NCI-H510A treated with DMSO at 0.1 percent for 48 hours (cell line): ENCODE results near the gene SEMA6B.

Experiments
- DNase-seq: peaks from one replicate; lab custom pipeline; 2025; lab: John Stamatoyannopoulos, UW

SEMA6B gene

GRCh38 chr19:4507804-4508203, 51.7 kb downstream of the SEMA6B start:
- DNase-seq, result no peak

DNA sequence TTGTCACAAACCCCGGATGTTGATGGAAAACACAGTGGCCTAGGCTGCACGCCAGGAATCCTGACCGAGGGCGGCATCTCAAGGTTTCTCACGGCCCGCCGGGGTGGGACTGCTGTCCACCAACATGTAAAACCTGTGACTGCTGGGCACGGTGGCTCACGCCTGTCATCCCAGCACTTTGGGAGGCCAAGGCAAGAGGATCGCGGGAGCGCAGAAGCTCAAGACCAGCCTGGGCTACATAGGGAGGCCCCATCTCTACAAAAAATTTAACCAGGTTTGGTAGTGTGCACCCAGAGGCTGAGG, 52.4 kb downstream of the SEMA6B start:
- DNase-seq, result no peak

DNA sequence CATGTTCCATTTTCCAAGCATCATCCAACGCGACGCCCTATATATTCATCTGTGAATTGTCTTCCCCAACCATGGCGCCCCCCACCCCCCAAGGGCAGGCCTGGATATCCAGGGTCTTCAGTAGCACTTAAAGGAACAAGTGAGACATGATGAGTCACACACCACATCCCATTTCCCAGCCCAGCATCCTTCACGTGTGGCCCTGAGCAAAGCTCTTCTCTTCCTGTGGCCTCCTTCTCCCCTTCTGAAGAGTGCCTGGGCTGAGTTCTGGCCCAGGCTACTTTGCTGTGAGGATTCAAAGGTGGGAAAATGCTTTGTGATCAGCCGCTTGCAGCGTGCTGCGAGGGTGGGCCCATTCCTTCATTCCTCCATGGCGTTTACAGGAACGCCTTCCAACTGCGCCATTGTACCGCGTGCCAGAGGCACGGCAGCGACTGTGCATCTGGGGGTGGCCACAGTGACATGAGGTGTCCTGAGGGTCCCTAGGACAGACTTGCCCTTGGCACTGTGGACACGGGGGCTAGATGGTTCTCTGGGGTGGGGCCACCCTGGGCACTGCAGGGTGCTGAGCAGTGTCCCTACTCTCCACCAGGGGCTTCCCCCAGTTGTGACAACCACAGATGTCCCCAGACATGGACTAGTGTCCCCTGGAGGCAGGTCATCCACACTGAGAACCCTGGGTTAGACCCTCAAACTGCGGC, 52.9 kb downstream of the SEMA6B start:
- DNase-seq, result no peak

GRCh38 chr19:4505570-4506448, 53.7 kb downstream of the SEMA6B start:
- DNase-seq, result no peak

DNA sequence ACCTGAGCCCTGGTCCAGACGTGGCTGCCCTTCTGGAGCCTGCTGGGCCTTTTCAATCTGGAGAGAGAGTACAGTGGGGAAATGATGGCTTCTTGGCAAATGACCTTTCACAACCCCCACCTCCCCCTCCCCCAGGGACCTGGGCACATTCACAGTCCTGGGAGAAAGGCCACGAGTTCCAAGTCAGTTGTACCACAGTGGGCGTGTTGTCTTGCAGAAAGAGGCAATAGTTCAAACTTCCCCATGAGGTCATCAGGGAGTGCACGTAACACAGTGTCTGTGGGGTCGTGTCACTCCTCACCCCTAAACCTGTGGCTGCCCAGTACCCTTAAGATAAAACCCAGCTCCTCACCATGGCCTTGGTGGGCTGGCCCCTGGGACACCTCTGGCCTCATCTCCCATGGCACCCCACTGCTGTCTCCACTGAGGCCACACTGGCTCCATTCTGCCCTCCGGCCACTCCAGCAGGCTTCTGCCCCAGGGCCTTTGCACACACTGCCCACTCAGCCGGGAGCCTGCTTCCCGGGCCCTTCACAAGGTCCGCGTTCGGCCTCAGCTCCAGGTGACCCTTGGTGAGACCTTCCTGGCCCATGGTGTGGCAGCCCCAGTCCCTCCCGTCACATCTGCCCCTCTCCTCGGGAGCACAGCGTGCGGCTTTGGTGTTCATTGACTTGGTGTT, 54.5 kb downstream of the SEMA6B start:
- no peak for DNase-seq

- DNase-seq, result no peak
Measured at GRCh38 chr19:4504297-4504701, 55.2 kb downstream of the SEMA6B start.

GRCh38 chr19:4503825-4504170, 55.7 kb downstream of the SEMA6B start:
- no peak for DNase-seq

- DNase-seq, result no peak
Measured at GRCh38 chr19:4503132-4503824, 56.2 kb downstream of the SEMA6B start.

- no peak for DNase-seq
Measured at GRCh38 chr19:4502282-4503131, 57.0 kb downstream of the SEMA6B start.

GRCh38 chr19:4501691-4502090, 57.8 kb downstream of the SEMA6B start:
- DNase-seq, result no peak

DNA sequence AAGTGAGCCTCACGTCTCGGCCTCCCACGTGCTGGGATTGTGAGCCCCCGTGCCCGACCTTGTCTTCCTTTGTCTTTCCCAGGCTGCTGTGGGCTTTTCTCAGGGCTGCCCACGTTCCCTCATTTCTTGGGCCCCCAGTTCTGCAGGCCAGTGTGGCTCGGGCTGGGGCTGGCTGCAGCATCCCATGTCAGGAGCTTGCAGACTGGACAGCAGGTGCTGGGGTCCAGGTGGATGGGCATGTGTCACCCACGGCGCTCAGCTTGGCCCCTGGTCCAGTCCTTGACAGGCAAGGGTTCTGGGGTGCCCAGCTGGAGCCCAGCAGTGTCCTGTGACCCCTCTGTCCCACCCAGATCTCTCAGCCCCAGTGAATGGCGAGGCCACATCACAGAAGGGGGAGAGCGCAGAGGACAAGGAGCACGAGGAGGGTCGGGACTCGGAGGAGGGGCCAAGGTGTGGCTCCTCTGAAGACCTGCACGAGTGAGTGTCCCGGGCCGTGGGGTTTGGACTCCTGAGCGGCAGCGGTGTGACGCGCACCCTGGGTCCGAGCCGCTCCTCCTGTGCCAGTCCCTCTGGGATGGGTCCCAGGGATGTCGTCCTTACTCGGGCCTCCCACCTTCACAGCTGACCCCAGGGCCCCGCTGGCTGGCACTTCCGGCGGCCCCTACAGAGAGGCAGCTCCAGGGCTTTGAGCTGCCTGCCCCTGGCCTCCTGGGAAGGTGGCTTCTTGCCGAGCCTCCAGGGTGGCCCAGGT, 58.5 kb downstream of the SEMA6B start:
- DNase-seq, result no peak

DNA sequence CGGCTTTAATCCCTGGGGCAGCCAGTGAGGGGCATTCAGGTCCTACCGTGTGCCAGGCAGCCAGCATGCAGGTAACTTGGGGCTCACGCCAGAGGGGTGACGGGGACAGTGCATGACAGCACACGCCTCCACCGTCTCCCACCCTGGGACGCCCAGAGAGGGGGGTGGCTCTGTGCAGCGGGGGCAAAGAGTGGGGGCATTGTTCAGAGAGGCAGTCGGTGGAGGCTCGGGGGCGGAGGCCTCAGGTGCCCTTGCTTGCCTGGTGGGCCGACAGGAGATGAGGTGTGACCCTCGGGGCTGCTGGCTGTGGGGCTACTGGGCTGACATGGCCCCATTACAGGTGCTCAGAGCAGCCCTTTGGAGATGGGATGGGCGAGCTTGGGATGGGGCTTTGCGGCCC, 59.6 kb downstream of the SEMA6B start:
- no peak for DNase-seq

DNA sequence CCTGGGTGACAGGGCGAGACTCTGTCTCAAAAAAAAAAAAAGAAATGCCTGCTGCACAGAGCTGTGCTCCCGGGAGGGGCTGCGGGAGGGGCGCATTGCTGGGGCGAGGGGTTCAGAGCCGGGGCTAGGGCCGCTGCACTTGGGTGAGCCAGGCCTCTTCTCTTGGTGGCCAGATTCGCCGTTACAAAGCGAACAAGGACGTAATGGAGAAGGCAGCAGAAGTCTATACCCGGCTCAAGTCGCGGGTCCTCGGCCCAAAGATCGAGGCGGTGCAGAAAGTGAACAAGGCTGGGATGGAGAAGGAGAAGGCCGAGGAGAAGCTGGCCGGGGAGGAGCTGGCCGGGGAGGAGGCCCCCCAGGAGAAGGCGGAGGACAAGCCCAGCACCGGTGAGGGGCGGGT, 60.2 kb downstream of the SEMA6B start:
- DNase-seq, result no peak

- no peak for DNase-seq
Measured at GRCh38 chr19:4498694-4499093, 60.8 kb downstream of the SEMA6B start.

GRCh38 chr19:4497770-4498389, 61.6 kb downstream of the SEMA6B start:
- no peak for DNase-seq

- no peak for DNase-seq
Measured at GRCh38 chr19:4496304-4496703, 63.2 kb downstream of the SEMA6B start.

DNA sequence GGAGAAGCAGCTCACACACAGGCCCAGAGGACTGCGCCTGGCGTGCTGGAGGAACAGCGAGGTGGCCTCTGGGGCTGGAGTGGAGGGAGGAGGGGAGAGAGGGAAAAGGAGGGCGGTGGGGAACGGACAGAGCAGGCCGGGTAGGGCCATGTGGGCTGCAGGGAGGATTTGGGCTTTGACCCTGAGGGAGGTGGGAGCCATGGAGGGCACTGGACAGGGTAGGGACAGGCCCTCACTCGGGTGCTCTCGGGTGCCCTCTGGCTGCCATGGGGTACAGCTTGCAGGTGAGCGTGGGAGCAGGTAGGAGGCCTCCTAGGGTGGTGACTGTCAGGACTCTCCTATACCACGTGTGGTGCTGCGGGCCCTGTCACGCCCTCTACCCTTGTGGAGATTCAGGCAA, 64.0 kb downstream of the SEMA6B start:
- no peak for DNase-seq

DNA sequence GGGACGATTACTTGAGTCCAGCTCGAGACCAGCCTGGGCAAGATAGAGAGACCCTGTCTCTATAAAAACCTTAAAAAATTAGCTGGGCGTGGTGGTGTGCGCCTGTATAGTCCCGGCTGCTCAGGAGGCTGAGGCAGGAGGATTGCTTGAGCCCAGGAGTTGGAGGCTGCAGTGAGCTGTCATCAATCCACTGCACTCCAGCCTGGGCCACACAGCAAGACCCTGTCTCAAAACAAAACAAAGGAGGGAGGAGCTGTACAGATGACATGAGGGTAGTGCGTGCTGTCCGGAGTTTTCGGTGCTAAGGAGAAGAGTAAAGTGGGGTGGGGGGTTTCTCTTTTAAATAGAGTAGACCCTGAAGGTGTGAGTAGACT, 64.8 kb downstream of the SEMA6B start:
- DNase-seq, result no peak

DNA sequence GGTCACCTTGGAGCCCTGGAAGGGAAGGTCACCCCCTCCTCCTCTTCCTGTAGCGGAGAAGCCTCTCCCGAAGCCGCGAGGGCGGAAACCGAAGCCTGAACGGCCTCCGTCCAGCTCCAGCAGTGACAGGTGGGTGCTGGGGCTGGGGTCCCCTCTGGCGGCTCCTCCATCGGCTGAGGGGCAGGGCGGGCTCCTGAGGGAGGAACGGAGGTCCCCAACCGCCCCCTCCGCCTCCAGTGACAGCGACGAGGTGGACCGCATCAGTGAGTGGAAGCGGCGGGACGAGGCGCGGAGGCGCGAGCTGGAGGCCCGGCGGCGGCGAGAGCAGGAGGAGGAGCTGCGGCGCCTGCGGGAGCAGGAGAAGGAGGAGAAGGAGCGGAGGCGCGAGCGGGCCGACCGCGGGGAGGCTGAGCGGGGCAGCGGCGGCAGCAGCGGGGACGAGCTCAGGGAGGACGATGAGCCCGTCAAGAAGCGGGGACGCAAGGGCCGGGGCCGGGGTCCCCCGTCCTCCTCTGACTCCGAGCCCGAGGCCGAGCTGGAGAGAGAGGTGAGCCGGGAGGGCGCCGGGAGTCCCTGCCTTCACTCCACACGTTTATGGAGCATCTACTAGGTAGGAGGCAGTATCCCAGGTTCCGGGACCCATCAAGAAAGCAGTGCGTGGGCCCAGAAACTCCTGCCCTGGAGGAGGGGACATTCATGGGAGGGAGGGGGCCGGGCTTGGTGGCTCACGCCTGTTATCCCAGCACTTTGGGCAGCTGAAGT, 65.4 kb downstream of the SEMA6B start:
- no peak for DNase-seq
